Activated CD4-positive, alpha-beta T cell treated with anti-CD3 and anti-CD28 coated beads, Interleukin-2, amount 50 U/mL, for 24 hours (primary cell): ENCODE measurements around the gene ABR.
"Not testable (repeated sequence)": the region's sequence is repeated elsewhere in the genome, so short reads cannot be mapped to it uniquely, and the experiment has no call there.

Source experiments
- DNase-seq, 2 donors: peaks; one replicate each; pipeline ENCODE4 v3.0.0-alpha.2; 2020; ENCODE audit warnings: low read depth in 1 of 2, low spot score in 1 of 2

The ABR gene

GRCh38 chr17:1202291-1202690, 22.5 kb upstream of the ABR start:
- DNase-seq = no peak

DNA sequence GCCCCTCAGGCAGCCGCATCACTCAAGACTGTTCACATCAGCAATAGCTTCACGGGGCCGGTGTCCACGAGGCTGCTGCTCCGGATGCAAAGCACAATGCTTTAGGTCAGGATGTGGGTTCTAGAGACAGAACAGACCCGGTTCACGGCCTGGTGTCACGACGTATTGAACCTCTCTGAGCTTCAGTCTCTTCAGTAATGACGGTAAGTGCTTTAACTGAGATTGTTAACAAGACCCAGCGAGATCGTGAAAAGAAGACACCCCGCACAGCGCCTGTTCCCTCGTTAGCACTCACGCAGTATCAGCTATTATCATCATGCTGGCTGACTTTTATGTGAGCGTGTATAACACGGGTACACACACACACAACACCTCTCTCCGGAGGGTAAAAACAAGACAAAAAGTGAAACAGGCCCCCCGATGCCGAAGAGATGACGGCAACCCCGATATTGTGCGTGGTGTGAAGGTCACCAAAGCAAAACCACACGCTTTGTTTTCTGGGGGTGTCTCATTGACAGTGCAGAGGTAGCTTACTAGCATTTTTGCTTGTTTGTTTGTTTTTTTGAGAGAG, 21.4 kb upstream of the ABR start:
- no peak for DNase-seq

DNA sequence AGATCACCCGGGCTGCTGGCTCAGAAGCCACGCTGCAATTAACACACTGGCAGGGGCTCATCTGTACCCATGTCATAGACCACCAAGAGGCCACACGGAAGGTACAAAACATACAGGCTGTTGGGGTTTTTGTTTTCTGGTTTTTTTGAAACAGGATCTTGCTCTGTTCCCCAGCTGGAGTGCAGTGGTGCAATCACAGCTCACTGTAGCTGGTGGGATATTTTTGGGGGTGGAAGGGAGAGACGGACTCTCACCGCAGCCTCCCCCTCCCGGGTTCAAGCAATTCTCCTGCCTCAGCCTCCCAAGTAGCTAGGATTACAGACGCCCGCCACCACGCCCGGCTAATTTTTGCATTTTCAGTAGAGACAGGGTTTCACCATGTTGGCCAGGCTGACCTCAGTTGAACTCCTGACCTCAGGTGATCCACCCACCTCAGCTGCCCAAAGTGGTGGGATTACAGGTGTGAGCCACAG, 19.5 kb upstream of the ABR start:
- not testable (repeated sequence) for DNase-seq

DNA sequence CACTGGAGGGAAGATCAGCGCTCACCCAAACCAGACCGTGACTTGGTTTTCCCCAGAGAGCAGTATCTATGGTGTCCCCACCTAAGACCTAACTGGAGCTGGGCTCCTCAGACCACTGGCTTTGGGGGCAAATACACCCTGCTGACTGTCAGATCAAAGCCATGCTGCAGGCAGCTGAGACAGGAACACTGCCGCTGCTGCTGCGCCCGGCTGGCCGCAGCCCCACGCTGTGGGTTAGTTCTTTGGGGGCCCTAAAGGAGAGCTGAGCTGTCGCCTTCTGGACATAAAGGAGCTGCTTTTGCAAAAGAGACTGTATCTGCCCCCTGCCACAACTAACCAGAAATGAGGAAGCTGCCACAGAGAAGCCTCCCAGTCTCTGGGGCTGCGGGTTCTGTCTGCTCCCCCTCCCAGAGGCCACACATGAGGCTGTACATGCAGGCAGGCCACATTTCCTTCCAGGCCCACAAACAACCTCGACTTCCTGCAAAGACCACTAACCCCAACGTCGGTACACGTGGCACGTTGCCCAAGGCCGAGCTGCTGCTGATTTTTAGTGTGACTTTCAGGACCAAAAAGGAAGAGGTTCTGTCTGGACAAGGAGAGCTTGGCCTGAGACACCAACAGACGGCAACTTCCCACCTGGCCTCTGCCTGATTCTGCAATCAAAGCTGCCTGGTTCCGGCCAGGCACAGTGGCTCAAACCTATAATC, 18.2 kb upstream of the ABR start:
- DNase-seq = no peak

DNA sequence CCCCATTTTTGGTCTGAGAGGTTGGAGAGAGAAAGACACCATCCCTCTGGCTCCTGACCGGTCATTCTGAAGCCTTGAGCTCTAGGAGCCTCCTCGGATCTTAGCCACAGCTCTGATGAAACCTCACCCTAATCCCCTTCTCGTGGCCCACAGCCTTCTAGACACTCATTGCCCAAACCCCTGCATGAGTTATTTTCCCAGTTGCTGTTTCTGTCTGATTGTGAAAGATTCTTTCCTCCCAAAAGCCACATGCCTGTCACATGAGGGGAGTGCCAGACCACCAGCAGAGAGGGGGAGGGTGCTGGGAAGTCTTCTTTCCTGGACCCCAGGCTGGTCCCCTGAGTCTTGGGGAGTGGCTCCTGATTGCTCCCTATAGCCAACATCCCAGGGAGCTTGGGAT, 17.6 kb upstream of the ABR start:
- no peak for DNase-seq

GRCh38 chr17:1196946-1197345, 17.2 kb upstream of the ABR start:
- DNase-seq = no peak

- DNase-seq = no peak
Measured at GRCh38 chr17:1192911-1193699, 13.3 kb upstream of the ABR start.

- no peak for DNase-seq
Measured at GRCh38 chr17:1190751-1191331, 11.1 kb upstream of the ABR start.

DNA sequence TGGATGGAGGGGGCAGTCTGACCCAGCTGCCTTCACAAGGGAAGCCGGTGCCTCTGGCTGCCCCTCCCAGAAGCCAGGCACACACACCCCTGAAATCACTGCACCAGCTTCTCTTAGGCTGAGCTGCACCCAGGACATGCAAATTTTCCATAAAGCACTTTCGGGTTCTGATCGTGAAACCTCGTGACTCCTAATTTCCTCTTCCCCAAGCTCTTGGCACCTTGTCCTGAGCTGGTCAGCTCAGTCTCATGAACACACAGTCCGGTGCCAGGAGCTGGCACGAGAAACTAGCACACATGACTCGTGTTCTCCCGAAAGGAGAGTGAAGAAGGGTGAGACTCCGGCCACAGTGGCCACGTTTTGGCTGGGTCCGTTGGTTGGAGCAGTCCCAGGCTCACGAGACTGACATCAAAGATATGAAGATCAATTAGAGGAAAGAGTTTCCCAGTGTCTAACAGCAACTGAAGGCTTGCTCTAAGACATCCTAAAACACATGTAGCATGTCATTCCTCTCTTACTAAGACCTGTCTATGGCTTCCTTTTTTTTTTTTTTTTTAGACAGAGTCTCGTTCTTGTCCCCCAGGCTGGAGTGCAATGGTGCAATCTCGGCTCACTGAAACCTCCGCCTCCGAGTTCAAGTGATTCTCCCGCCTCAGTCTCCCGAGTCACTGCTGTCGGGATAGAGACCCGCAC, 9.2 kb upstream of the ABR start:
- DNase-seq = no peak

DNA sequence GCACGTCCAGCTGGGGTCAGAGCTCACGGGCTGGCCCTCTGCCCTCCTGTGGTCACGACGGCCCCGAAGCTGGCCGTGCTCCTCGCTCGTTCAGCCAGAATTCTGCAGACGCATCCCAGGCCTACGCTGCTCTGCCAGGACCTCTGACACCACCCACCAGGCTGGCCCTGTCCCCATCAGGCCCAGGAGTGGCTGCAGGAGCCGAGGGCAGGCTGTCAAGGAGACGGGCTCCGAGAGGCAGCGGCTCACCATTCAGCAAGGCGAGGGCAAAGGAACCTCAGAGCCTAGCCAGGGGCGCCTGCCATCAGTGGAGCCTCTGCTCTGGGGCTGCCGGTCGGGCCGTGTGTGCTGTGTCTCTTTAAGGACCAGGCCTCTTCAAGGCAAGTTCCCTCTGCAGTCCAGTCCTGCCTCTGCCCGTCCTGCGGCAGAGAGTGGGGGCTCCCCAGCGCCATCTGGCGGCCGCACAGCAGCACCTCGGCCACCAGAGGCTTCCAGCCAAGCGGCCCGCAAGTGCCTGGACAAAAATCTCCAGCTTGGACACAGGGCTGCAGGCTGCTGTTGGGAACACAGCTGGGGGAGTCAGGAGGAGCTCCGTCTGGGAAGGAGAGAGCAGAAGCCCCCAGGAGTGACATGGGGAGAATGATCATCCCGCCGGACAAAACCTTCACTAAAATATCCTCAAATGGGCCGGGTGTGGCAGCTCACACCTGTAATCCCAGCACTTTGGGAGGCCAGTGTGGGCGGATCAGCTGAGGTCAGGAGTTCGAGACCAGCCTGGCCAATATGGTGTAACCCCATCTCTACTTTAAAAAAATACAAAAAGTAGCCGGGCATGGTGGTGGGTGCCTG, 7.4 kb upstream of the ABR start:
- peak; percentile 49 to 56 for DNase-seq

- DNase-seq = no peak
Measured at GRCh38 chr17:1186214-1186820, 6.5 kb upstream of the ABR start.

- no peak for DNase-seq
Measured at GRCh38 chr17:1183171-1183873, 3.5 kb upstream of the ABR start.

DNA sequence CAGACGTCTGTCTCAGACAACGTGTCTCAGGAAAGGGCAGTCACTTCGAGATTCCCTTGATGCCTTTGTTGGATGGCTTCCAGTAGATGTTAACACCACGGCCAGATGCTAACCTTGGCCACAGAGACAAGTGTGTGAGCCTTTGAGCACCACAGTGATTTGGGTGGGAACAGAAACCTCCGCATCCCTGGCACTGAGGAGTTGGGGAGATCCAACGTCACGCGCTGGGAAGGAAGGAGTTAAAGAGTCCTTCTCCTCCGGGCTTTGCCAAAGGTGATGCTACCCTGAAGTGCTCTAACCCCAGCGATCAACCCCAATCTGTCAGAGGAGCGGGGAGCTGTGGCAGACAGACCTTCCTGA, 3.0 kb upstream of the ABR start:
- DNase-seq = no peak

DNA sequence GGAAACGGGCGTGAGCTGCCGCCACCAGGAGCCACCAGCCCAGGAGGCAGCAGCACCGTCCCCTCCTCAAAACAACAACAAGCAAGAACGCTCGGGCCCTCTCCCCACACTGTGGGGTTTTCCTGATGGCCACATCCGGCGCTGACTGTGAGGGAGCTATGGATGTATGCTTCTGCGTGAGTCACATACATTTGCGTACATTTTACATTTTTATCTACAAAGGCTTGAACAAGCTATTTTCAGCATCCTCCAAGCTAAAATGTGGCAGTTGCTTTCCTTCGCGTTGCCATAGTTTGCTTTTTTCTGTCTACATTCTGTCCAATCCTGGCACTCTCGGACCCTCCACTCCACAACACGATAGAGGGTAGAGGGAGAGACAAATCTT, 2.0 kb upstream of the ABR start:
- no peak for DNase-seq

GRCh38 chr17:1180958-1181752, 1.4 kb upstream of the ABR start:
- no peak for DNase-seq

GRCh38 chr17:1179112-1179817, 516 bp downstream of the ABR start:
- no peak for DNase-seq

DNA sequence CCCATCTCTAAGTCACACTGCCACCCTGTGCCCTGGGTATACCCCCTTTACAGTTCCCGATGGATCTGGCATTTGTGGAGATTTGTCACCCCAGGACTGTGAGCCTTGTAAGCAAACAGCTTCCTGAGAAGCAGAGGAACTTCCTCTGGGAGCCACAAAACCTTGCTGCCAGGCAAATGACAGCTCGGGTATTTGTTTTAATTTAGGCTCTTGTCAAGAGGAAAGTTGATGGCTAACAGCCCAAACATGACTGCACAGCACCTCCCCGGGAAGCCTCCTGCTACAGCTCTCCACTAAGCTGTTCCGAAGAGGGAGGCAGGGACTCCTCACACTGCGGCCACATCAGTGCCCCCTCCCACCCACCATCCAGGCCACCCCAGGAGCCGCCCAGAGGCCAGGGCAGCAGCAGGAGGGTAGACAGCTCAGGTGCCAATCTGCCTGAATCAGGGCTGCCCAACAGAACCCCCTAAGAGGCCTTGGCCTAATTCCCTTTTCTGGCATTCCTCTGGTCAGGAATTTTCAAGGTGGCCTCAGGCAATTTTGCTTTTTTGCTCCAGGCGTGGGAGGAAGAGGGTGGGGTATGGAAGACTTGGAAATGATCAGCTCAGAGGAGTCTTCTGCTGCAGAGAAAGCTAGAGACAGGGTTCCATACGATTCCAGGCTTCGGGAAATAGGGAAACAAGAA, 2.6 kb downstream of the ABR start:
- no peak for DNase-seq
